Germinal center (tissue), 1 donor: Measurements from ENCODE around the gene CYP20A1.
"Not testable (repeated sequence)": the region's sequence is repeated elsewhere in the genome, so short reads cannot be mapped to it uniquely, and the experiment has no call there.

Experiments
- DNase-seq: peaks from one replicate; pipeline ENCODE4 v3.0.0; 2012; ENCODE audit warnings: mixed read lengths, low spot score

Gene CYP20A1, protein sequence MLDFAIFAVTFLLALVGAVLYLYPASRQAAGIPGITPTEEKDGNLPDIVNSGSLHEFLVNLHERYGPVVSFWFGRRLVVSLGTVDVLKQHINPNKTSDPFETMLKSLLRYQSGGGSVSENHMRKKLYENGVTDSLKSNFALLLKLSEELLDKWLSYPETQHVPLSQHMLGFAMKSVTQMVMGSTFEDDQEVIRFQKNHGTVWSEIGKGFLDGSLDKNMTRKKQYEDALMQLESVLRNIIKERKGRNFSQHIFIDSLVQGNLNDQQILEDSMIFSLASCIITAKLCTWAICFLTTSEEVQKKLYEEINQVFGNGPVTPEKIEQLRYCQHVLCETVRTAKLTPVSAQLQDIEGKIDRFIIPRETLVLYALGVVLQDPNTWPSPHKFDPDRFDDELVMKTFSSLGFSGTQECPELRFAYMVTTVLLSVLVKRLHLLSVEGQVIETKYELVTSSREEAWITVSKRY

DNA sequence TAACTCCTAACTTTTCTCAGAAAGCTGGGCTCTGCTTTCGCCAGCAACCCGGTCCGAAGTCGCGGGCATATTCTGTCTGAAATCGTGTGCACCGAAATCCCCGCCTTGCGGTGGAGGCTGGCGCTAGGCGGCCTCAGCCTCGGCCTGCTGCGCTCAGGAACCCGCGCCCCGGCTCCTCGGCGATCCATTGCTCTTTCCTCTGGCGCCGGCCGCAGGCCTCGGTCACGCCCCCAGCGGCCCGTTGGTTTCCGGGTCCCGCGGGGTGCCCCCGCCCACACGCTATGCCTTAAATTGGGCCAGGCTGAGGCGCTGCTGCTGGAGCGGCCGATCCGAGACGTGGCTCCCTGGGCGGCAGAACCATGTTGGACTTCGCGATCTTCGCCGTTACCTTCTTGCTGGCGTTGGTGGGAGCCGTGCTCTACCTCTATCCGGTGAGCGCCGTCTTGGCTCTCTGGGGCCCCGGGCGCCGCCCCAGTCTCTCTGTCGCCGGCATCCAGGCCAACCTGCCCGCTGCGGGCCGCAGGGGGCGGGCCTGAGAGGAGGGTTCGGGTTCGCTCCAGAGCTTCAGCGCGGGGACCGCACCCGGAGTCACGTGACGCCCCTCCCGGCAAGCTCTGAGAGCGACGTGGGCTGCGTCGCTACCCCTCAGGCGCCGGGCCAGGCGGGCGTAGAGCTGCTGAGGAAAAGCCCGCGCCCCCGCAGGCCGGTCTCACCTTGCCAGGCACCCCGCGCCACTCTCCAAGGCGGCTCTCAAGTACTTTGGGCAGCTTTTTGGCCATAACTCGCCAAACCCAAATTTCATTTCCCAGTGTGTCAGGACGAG is at the start of gene CYP20A1:
Gene CYP20A1, plus strand, starts transcription at position 315 of the 823 bp plus-strand sequence. Its CDS starts 45 bp downstream, at position 360.
- DNase-seq = peak; percentile 92

DNA sequence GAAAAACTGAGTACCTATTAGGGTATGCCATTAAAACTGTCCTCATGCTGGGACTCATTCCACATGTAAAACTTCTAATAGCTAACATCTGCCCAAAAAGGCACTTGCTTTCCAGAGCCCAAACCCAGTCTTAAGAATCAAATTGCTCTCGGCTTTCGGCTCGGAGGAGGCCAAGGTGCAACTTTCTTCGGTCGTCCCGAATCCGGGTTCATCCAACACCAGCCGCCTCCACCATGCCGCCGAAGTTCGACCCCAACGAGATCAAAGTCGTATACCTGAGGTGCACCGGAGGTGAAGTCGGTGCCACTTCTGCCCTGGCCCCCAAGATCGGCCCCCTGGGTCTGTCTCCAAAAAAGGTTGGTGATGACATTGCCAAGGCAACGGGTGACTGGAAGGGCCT is 48.3 kb upstream of the CYP20A1 start:
- not testable (repeated sequence) for DNase-seq

DNA sequence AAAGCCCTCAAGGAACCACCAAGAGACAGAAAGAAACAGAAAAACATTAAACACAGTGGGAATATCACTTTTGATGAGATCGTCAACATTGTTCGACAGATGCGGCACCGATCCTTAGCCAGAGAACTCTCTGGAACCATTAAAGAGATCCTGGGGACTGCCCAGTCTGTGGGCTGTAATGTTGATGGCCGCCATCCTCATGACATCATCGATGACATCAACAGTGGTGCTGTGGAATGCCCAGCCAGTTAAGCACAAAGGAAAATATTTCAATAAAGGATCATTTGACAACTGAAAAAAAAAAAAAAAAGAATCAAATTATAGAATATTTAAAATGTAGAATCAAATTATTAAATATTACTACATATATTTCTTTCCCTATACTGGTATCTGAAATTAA is 47.8 kb upstream of the CYP20A1 start:
- DNase-seq = not testable (repeated sequence)

DNA sequence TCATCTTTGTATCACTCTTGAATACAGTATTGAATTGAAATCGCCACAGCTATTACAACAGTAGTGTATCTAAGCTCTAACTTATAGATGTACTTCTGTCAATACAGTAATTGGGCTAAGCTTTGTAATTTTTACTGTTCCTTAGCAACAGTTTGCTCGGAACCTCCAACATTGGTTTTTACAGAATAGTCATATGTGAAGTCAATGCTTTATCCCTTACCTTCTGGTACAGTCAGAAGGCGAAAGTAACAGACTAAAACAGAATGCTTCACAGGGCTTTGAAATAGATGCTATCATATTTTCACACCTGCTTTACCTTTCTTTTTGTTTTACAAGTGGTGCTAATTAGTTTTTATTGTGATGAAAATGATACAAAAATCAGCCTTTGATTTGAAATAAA is 46.9 kb upstream of the CYP20A1 start:
- no peak for DNase-seq

DNA sequence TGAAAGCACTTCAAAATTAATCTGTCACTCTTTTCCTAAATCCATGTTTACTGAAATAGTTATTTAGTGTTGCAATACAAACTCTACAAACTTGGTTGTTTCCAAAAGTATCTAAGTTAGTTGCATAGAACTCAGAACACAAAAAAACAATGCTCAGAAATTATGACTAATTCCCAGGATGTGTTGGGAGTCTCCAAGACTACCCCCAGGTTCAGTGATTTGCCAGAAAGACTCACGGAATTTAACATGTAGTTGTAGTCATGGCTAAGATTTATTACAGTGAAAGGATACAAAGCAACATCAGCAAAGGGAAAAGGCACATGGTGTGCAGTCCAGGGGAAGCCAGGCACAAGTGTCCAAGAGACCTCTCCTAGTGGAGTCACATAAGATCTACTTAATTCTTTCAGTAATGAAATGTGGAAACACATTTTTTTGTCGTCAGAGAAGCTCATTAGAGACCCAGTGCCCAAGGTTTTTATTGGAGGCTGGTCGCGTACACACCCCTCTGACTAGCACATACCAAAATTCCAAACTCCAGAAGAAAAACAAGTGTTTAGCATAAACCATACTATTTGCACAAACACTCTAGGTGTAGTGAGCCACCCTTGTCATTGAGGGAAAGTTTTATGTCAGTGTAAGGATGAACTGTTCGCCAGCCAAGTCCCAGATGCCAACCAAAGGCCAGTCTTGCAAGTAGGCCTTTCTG is 43.3 kb upstream of the CYP20A1 start:
- no peak for DNase-seq

DNA sequence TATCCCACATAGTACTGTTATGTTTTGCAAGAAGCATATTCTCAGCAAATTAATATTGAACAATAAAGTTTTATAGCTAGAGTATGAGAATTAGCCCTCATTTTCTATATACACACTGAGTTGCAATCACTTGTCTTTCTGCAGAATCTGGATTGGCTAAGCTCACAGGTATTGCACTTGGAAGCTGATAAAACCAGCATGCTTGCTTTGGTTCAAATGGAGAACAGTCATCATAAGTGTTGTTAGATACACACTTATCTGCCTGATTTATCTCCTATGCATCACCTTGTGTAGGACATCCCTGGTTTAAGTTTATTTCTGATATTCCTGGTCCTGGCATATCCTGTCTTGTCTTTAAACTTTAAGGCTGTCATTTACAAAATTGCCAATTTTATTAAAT is 38.0 kb upstream of the CYP20A1 start:
- no peak for DNase-seq

DNA sequence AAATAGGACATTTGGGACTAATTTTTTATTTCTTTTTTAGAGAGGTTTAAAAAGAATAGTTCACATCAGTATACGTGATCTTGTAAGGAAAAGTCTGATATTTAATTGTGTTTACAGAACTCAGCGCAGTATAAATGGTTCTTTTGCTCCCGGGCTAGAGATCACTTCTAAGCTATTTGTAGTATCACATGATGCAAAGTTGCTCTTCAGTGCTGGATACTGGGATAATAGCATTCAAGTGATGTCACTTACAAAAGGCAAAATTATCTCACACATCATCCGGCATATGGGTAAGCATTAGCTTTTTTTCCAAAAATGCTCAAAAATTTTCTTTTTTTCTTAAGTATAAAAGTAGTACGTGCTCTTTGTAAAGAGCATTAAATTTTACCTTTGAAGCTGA is 37.4 kb upstream of the CYP20A1 start:
- no peak for DNase-seq

DNA sequence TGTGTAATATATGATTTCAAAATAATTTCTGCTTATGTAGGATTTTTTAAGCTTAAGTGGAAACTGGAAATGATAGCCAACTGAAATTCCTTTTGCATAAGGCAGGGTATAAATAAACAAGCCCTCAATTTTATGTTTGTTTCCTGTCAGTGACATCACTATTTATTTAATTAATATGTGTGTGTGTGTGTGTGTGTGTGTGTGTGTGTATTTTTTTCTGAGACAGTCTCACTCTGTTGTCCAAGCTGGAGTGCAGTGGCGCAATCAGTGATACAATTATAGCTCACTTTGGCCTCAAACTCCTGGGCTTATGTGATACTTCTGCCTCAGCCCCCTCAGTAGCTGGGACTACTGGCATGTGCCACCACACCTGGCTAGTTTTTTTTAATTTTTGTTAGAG is 29.3 kb upstream of the CYP20A1 start:
- DNase-seq = no peak

DNA sequence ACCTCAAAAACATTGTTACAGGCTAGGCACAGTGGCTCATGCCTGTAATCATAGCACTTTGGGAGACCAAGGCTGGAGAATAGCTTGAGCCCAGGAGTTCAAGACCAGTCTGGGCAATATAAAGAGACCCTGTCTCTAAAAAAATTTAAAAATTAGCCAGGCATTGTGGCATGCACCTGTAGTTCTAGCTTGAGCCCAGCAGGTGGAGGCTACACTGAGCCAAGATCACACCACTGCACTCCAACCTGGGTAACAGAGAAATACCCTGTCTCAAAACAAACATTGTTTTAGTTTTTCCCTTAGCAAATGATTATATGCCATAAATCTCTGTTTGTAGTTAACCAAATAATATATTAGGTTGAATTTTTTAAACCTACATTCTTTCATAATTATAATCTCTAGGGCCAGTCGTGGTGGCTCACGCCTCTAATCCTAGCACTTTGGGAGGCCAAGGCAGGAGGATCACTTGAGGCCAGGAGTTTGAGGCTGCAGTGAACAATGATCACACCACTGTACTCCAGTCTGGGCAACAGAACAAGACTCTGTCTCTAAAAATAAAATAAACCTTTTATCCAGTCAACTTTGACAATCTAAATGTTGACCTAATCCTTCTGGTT is 13.3 kb upstream of the CYP20A1 start:
- no peak for DNase-seq

DNA sequence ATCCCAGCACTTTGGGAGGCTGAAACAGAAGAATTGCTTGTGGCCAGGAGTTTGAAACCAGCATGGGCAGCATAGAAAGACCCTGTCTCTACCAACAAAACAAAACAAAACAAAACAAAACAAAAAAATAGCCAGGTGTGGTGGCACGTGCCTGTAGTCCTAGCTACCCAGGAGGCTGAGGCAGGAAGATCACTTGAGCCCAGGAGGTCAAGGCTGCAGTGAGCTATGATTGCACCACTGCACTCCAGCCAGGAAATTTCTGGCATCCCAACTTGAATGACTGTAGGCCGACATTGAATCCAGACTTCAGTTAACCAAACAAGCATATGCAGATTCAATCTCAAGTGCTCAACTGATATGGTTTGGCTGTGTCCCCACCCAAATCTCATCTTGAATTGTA is 9.1 kb upstream of the CYP20A1 start:
- not testable (repeated sequence) for DNase-seq

DNA sequence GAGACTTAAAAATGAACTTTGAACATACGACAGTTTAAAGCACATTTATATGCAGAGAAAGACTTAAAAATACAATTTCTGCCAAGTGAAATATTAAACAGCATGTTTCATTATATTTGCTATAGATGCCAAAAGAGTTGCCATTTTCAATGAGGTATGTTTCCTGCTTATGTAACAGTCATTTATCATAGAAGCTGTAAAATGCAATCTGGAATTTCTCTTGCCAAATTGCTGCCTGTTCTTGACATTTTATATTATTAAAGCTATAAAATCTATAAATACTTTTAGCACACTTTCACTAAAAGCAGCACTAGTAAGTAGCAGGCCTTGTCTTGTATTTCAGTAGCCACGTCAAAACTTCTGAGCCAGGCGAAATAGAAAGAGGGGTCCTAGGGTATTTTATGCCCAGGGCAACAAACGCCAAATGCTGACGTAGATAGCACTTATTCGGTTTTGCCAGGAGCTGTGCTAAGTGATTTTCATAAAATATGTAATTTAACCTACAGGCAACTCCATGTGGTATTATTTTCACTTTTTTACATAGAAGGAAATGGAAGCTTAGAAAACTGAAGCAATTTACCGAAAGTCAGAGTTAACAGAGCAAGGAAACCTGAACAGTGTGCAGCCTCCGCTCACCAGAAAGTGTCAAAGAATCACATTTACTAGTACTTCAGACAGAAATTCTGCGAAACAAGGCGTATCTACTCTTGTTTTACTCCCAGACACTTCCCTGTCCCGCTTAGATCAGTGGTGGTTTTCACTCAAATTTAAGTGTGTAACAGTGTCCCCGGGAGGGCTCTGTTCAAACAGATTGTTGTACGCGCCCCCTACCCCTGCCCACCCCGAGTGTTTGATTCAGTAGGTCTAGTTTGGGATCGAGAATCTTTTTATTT is 1.2 kb upstream of the CYP20A1 start:
- no peak for DNase-seq

DNA sequence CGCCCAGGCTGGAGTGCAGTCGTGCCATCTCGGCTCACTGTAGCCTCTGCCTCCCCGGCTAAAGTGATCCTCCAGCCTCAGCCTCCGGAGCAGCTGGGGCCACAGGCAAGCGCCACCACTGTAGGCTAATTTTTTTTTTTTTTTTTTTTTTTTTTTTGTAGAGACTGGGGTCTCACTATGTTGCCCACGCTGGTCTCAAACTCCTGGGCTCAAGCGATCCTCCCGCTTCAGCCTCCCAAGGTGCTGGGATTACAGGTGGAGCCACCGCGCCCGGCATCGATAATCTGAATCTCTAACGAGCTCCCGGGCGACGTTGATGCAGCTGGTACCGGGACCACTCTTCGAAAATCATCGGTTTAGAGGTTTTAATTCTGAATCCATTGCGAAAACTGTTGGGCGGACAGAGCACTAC is 520 bp upstream of the CYP20A1 start:
- DNase-seq = no peak

DNA sequence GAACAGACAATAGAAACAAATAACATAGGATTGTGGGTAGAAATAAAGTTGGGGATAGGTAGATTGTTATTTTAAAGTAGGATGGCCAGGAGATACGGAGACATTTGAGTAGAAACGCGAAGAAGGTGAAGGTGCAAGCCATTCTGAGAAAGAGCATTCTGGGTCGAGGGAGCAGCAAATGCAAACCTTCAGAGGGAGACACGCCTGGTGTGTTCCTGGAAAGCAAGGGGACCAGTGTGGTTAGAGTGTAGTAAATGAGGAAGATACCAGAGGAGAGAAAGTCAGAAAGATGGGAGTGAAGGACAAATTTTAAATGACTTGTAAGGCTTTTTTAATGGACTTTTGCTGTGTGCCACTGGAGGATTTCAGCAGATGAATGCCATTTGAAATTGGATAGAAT is 1.7 kb downstream of the CYP20A1 start:
- no peak for DNase-seq

DNA sequence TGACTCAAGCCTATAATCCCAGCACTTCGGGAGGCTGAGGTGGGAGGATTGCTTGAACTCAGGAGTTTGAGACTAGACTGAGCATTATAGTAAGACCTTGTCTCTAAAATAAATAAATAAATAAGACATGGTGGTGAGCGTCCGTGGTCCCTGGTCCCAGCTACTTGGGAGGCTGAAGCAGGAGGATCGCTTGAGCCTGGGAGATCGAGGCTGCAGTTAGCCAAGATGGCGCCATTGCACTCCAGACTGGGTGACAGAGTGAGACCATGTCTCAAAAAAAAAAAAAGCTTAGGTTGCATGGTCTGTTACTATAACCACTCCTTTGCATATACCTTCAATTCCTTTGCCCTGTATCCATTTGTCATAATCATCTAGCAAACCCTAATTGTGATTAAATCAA is 3.7 kb downstream of the CYP20A1 start:
- no peak for DNase-seq

DNA sequence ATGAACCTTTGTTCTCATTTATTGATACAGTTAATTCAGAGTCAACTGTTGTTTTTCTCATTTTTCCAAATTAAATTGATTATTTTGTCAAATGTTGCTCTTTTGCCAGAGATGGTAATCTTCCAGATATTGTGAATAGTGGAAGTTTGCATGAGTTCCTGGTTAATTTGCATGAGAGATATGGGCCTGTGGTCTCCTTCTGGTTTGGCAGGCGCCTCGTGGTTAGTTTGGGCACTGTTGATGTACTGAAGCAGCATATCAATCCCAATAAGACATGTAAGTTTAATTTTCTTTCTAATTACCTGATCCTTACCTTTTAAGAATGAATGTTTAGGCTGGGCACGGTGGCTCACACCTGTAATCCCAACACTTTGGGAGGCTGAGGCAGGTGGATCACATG is 7.8 kb downstream of the CYP20A1 start:
- DNase-seq = no peak

DNA sequence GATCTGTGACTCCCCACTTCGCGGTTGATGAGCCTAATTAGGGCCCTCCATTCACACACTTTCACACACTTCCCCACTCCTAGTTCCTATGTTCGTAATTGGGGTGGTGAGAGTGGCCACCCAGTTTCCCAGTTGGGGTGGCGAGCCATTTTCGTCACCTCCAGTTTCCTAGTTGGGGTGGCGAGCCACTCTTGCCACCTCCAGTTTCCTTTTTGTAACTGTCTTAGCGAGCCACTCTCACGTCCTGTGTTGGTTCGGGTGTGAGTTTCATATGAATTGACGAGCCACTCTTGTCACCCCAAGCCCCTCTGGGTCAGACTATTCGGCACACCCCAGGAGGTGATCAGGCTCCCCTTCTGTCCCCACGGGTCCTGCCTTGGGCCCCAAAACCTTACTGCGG is 14.0 kb downstream of the CYP20A1 start:
- DNase-seq = no peak

DNA sequence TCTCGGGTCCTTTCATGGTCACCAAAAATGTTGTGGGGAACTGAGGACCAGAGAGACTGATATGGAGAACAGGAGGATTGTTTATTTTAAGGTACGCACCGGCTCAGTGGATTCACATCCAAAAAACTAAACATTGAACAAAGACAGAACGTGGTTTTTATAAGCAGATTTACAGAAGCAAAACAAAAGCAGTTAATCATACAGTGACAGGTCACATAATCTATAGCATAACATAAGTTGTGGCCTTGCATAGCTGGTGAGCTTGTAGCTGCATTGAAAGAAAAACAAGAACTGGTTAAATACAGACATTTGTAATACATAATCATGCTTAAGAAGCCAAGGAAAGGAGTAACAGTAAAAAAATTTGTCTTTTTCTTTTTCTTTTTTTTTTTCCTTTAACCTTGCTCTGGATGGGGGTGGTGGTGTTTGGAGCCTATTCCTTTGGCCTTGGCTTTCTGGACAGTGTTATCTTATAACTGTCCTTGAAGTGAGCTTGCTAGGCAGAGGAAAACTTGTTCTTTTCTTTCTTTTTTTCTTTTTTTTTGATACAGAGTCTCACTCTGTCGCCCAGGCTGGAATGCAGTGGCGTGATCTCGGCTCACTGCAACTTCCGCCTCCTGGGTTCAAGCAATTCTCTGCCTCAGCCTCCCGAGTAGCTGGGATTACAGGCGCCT is 14.7 kb downstream of the CYP20A1 start:
- not testable (repeated sequence) for DNase-seq

DNA sequence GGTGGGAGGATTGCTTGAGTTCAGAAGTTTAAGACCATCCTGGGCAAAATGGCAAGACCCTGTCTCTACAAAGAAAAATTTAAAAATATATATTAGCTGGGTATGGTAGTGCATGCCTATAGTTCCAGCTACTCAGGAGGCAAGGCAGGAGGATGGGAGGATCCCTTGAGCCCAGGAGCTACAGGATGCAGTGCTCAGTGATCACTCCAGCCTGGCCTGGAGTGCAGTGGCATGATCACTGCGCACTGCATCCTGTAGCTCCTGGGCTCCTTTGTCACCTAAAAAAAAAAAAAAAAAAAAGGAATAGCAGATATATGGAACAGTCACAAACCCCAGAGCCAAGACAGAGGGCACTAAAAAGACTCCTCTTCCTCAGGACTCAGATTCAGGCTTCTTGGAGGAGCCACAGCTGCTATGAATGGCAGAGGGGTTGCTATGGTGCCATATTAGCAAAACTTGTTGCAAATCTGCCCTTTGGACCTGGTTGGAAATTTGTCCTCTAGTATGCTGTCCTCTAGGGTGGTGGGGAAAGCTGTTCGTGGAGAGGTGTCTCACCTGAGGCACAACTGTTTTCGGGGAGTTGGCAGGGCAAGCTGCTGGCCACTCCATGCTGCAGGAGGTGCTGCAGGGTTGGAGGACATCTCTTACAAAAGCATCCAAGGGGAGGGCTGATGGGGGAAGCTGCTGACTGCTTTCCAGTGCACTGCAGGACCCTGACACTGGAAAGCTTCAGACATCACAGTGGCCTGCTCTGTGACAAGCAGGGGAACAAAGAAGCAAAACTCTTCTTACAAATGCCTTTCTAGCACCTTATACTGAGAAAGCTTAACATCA is 22.7 kb downstream of the CYP20A1 start:
- DNase-seq = no peak

DNA sequence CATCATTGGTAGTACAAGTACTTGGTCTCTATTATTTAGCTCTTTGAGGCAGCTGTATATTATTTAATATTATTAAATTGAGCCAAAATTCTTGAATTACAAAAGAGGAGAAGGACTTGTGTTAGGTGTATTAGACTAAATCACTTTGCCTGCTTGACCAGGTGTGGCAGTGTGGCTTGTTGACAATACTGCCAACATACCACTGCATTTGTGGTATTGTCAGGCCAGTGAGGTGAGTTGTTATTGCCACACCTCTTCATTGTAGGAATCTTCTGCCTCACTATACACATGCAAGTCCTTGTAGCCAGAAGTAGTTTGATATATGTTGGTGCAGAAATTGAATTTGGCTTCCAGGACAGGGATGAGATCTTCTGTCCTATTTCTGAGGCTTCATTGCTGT is 40.5 kb downstream of the CYP20A1 start:
- no peak for DNase-seq
